Astrocyte of the spinal cord (primary cell): Measurements from ENCODE around the gene PDE5A.
"Not testable (repeated sequence)": the region's sequence is repeated elsewhere in the genome, so short reads cannot be mapped to it uniquely, and the experiment has no call there.

Source experiments
- DNase-seq: peaks from one replicate; pipeline ENCODE4 v3.0.0; 2011; ENCODE audit warnings: low read depth, low spot score
- H3K4me3 ChIP-seq: 2 replicates; pipeline ENCODE4 v1.5.1; 2011; ENCODE audit warnings: low read depth, mild to moderate bottlenecking, low read length, moderate library complexity
- in situ Hi-C: cut with HindIII; loops from 2 replicates; pipeline ENCODE4 v1.10.0; 2017; ENCODE audit warnings: low sequenced_read_pairs
- TF ChIP-seq, protein P1 (sequence below): IDR thresholded peaks from 2 replicates; pipeline ENCODE4 v1.5.1; 2012; ENCODE audit warnings: low read depth, mild to moderate bottlenecking, low read length, inconsistent platforms

PDE5A gene

DNA sequence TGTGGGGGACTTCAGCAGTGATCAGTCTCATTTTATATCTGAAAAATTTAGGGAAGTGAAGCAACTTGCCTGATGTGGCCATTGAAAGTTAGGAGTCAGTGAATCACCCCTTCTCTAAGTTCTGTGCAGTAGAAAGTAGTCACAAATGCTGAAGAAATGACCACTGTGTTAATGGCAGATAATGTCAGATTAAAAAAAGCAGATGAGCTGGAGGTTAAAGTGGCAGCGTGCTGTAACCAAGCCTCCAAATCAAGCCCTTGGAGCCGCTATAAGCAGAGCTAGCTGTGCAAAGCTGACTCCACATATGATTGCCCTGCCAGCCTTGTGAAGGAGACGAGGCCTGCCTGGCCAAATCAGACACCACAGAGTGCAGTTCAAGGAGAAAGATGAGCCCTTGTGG is 39.2 kb upstream of the PDE5A start:
- DNase-seq = no peak
- TF ChIP-seq, protein P1, sequence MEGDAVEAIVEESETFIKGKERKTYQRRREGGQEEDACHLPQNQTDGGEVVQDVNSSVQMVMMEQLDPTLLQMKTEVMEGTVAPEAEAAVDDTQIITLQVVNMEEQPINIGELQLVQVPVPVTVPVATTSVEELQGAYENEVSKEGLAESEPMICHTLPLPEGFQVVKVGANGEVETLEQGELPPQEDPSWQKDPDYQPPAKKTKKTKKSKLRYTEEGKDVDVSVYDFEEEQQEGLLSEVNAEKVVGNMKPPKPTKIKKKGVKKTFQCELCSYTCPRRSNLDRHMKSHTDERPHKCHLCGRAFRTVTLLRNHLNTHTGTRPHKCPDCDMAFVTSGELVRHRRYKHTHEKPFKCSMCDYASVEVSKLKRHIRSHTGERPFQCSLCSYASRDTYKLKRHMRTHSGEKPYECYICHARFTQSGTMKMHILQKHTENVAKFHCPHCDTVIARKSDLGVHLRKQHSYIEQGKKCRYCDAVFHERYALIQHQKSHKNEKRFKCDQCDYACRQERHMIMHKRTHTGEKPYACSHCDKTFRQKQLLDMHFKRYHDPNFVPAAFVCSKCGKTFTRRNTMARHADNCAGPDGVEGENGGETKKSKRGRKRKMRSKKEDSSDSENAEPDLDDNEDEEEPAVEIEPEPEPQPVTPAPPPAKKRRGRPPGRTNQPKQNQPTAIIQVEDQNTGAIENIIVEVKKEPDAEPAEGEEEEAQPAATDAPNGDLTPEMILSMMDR = no peak
- in situ Hi-C loops = no loop called here
- no peak overlapping the region for H3K4me3 ChIP-seq

DNA sequence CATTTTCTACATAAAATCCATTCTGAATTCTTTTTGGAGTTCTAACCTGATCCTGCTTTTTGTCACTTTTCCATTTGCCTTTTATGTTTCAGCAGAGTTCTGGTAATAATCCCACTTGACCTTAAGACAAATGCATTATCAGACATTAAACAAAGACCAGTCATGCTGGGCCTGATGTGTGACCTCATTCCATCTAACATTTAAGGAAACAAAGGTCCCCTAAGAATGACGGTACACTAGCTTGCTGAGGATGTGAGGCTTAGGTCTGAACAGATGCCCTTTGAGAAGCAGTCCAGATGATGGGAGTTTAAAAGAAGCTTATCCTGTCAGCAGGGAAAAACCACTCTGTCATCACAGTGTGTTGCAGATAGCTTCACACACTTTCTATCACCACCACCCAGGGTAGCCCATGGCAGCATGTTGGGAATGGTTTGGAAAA is 38.1 kb upstream of the PDE5A start:
- TF ChIP-seq, protein P1 = no peak
- no peak for DNase-seq
- H3K4me3 ChIP-seq = no peak overlapping the region
- in situ Hi-C loops = no loop called here

DNA sequence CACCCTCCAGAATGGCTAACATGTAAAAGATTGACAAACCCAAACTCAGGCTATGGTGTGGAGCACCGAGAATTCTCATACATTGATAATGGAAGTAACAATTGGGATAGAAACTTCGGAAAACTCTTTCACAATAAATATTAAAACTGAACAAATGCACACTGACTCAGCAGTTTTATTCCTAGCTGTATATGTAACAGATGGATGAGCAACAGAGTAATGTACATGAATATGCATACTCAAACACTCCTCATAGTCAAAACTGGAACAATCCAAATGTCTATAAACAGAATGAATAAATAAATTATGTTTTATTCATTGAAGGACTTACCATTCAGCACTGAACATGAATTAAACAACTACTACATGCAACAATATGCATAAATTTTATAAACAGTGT is 37.1 kb upstream of the PDE5A start:
- no peak for DNase-seq

DNA sequence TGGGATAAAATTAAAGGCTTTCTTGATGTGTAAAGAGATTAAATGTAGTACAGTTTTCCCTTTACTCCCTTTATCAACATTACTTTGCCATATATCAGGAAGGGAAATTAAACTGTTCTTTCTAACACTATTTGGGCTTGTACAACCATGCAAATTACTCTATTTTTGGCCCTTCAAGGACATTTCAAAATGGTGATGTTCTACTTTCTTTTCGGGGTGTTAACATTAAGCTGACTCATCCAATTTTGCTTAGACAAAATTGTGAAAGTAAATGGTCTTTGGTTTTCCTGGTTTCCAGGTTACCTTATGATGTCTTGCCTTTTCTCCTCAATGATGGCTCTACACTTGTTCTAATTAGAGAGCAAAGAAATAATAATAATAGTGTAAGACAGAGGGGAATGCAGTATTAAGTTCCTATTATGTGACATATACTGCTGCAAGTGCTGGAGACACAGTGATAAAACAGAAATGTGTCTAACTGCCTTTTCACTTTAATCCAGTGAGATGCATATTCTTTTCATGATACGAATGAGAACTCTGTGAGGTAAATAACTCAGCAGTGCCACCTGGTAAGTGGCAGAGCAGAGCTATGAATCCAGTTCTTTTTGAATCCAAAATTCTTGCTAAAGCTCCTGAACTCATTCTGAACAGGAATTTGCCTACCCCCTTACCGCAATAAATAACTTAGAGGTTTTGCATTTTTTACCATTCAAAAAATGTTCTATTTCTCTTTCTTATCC is 35.7 kb upstream of the PDE5A start:
- TF ChIP-seq, protein P1 = no peak
- no peak for DNase-seq
- H3K4me3 ChIP-seq = no peak overlapping the region
- in situ Hi-C loops = no loop called here

More for the DNA sequence above, 37.1 kb upstream of the PDE5A start:
- TF ChIP-seq, protein P1 = no peak
- in situ Hi-C loops = no loop called here
- no peak overlapping the region for H3K4me3 ChIP-seq

DNA sequence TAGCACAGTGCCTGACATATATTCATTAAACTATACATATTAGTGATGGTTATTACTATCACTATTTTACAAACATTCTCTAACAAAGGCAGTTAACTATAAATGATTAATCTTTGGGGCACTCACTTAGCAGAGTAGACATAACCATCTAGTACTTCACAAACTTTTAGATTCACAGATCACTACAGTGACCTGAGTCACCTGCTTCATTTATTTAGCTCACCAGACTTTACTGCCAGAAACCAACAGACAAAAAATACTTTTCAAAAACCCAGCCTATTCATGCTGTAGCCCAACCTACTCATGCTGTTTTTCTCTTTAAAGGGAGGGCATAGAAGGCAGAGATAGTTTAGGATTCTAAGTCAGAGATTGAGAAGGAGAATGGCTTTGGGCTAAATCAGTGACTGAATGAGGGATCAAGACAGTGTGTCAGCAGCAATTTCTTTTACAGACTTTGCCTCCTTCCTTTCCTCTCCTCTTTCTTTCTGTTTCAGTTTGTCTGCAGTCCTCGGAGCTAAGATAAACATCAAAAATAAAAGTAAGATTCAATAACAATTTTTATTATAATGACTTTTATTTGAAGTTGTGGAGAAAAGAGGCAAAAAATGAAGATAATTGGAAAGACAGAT is 34.7 kb upstream of the PDE5A start:
- no peak for DNase-seq
- TF ChIP-seq, protein P1 = no peak
- H3K4me3 ChIP-seq = no peak overlapping the region
- in situ Hi-C loops = no loop called here

DNA sequence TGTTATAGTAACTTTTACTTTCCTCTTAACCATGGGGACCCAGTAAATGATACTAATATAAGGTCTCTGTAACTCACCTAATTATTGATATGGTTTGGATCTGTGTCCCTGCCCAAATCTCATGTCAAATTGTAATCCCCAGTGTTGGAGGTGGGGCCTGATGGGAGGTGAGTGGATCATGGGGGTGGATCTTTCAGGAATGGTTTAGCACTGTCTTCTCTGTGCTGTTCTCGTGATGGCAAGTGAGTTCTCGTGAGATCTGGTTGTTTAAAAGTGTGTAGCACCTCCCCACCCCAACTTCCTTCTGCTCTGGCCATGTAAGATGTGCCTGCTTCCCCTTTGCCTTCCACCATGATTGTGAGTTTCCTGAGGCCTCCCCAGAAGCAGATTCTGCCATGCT is 34.0 kb upstream of the PDE5A start:
- H3K4me3 ChIP-seq, in situ Hi-C loops, DNase-seq: not testable (repeated sequence)

DNA sequence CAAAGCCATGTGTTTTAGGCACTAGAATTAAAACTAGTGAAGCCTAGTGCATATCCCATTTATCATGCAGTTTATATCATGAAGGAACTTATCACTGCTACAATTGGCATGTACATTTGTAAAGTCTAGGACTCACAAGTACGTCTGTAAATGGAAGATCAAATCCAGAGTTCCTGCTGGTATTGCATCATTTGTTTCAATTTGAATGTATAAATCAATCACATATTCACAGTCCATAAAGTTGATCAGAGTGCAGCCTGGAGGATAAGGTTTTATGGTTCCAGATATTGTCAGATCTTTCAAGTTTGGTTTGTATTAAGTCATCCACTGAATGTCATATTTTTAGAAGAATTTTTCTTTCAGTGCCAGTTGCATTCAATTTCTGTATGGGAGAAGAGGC is 32.6 kb upstream of the PDE5A start:
- TF ChIP-seq, protein P1 = no peak
- in situ Hi-C loops = no loop called here
- no peak overlapping the region for H3K4me3 ChIP-seq
- DNase-seq = no peak
